ENCODE data around the gene FAM72C. TPM values are rescaled to one million over a fixed set of nuclear protein-coding genes. Genes with fewer than 3 reads are reported as not detected.
"Not testable (repeated sequence)": the region's sequence is repeated elsewhere in the genome, so short reads cannot be mapped to it uniquely, and the experiment has no call there.

The FAM72C gene
- total and polyA plus RNA-seq, 2 of the 4 experiments (the other 2 are of a cell fraction) = 0.72 to 1.8 TPM

DNA sequence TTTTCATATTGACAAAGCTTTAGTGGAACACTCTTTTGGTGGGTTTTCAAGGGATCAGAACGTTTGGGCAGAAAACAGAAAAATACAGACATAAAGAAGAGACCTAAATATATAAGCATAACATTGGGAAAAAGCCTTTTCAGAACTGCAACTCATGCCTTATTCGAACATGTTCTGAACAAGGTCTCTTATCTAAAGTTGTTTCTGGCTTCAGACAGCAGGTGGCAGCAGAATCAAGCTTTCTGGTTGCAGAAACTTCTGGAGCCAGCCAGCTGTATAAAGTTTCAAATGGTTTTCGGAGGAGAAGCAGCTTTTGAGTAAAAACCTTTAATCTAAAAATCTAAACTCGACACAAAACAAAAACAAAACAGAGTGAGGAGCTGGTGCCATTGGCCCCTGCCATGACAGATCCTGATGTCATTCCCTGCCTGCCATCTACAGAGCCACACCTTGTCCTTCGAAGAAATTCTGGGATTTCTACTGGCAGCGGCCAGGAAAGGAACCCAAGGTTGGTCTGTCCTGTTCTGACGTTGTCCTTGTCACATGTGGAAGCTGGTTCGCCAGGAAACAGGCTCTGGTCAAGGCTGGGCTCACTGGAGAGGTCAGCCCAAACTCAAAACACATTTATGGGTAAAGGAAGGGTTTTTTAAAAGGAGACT lies 35.2 kb downstream of the FAM72C start:
- H3K56ac ChIP-seq (ENCODE audit: extremely low read depth, insufficient read depth, low read length); H4K91ac ChIP-seq (ENCODE audit: insufficient read depth, low read depth, low read length); H3K9me1 ChIP-seq (ENCODE audit: insufficient read depth, low read length); H3K4ac ChIP-seq (ENCODE audit: low read depth, low read length); dilution Hi-C loops (cut with HindIII; ENCODE audit: low sequenced_read_pairs, unreplicated experiment); H2AFZ ChIP-seq (replicated peaks; ENCODE audit: low read length, poor library complexity); H2BK15ac ChIP-seq (ENCODE audit: low read depth, low read length); H2BK20ac ChIP-seq (ENCODE audit: low read depth, low read length); H3K9ac ChIP-seq (ENCODE audit: low read depth, low read length); BruUV-seq (replicated peaks); H3K4me1 ChIP-seq (ENCODE audit: control insufficient read depth, insufficient read depth, low read length); H3K18ac ChIP-seq (ENCODE audit: low read depth, low read length); H3K14ac ChIP-seq (replicated peaks; ENCODE audit: low read depth, low read length); H3K27ac ChIP-seq (ENCODE audit: insufficient read depth, low read length); H3K4me2 ChIP-seq (ENCODE audit: low read depth, low read length); H2AK5ac ChIP-seq (ENCODE audit: low read depth, low read length); H4K8ac ChIP-seq (ENCODE audit: low read depth in 2 of 2, low read length in 2 of 2); intact Hi-C loops (cut with micrococcal nuclease); H3K4me3 ChIP-seq (ENCODE audit: insufficient read depth, low read depth, low read length); H2BK120ac ChIP-seq (ENCODE audit: low read depth, low read length); H3K27me3 ChIP-seq (ENCODE audit: control insufficient read depth, insufficient read depth, low read length); H4K20me1 ChIP-seq (ENCODE audit: insufficient read depth, low read length); CTCF ChIA-PET; H3K23ac ChIP-seq (ENCODE audit: low read depth, low read length); H4K5ac ChIP-seq (ENCODE audit: low read depth, low read length); H3K79me1 ChIP-seq (ENCODE audit: low read depth in 1 of 2, low read length in 2 of 2); in situ Hi-C loops (cut with MboI; ENCODE audit: low sequenced_read_pairs); H2AK9ac ChIP-seq (replicated peaks; ENCODE audit: low read depth, low read length, poor library complexity); POLR2A ChIA-PET (ENCODE audit: unreplicated experiment); H2BK5ac ChIP-seq (ENCODE audit: low read depth, low read length, poor library complexity, severe bottlenecking); H3K9me3 ChIP-seq (ENCODE audit: control insufficient read depth, insufficient read depth, low read length); H3K36me3 ChIP-seq (ENCODE audit: control insufficient read depth, insufficient read depth, low read length): not testable (repeated sequence)
- DNase-seq = peak; percentile 45
- peak; percentile 32; the same call in 1 of the 2 replicates for TF ChIP-seq RAD21 (IDR thresholded peaks at IDR 0.05; ENCODE audit: low read length)
- TF ChIP-seq SMC3 (IDR thresholded peaks at IDR 0.05; ENCODE audit: low read depth, low read length) = peak; percentile 33; the same call in 1 of the 2 replicates
- TF ChIP-seq, protein P1, sequence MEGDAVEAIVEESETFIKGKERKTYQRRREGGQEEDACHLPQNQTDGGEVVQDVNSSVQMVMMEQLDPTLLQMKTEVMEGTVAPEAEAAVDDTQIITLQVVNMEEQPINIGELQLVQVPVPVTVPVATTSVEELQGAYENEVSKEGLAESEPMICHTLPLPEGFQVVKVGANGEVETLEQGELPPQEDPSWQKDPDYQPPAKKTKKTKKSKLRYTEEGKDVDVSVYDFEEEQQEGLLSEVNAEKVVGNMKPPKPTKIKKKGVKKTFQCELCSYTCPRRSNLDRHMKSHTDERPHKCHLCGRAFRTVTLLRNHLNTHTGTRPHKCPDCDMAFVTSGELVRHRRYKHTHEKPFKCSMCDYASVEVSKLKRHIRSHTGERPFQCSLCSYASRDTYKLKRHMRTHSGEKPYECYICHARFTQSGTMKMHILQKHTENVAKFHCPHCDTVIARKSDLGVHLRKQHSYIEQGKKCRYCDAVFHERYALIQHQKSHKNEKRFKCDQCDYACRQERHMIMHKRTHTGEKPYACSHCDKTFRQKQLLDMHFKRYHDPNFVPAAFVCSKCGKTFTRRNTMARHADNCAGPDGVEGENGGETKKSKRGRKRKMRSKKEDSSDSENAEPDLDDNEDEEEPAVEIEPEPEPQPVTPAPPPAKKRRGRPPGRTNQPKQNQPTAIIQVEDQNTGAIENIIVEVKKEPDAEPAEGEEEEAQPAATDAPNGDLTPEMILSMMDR (conservative IDR thresholded peaks at IDR 0.05; ENCODE audit: low read depth, low read length) = 0 out of 2 replicates have a peak, but pooled peaks have one; percentile 26
- ATAC-seq (ENCODE audit: low read depth) = peak; percentile 94
- no CpG with 5 or more reads among the region's 8 CpGs for WGBS, 2 experiments (ENCODE audit: extremely low coverage in 2 of 2, insufficient read length in 1 of 2)

DNA sequence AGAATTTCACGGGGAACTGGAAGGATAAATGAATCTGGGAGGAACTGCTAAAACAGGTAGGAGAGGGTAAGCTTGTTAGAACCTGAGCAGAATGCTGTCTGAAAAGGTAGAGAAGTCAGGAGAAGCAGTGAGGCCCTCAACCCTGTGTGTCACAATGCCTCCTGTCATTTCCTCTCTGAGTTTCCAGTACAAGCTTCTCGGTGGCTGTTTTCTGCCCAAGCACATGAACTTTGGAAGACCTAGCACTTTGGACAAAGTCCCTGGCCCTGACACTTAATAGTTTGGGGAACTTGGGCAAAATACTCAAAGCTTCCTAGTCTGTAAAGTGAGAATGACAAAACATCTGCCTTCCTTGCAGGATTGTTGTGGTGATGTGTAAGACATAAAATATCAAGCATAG lies 52.7 kb downstream of the FAM72C start:
- H2BK15ac ChIP-seq (ENCODE audit: low read depth, low read length); H2AFZ ChIP-seq (replicated peaks; ENCODE audit: low read length, poor library complexity); dilution Hi-C loops (cut with HindIII; ENCODE audit: low sequenced_read_pairs, unreplicated experiment); H3K56ac ChIP-seq (ENCODE audit: extremely low read depth, insufficient read depth, low read length); in situ Hi-C loops (cut with MboI; ENCODE audit: low sequenced_read_pairs); H3K4ac ChIP-seq (ENCODE audit: low read depth, low read length); CTCF ChIA-PET; intact Hi-C loops (cut with micrococcal nuclease); H3K36me3 ChIP-seq (ENCODE audit: control insufficient read depth, insufficient read depth, low read length); POLR2A ChIA-PET (ENCODE audit: unreplicated experiment); H3K4me1 ChIP-seq (ENCODE audit: control insufficient read depth, insufficient read depth, low read length); H3K9ac ChIP-seq (ENCODE audit: low read depth, low read length); H4K8ac ChIP-seq (ENCODE audit: low read depth in 2 of 2, low read length in 2 of 2); H3K9me1 ChIP-seq (ENCODE audit: insufficient read depth, low read length); H3K4me3 ChIP-seq (ENCODE audit: insufficient read depth, low read depth, low read length); H3K14ac ChIP-seq (replicated peaks; ENCODE audit: low read depth, low read length); H3K27ac ChIP-seq (ENCODE audit: insufficient read depth, low read length); H4K91ac ChIP-seq (ENCODE audit: insufficient read depth, low read depth, low read length); H3K27me3 ChIP-seq (ENCODE audit: control insufficient read depth, insufficient read depth, low read length); H4K5ac ChIP-seq (ENCODE audit: low read depth, low read length); H2BK120ac ChIP-seq (ENCODE audit: low read depth, low read length); H2BK5ac ChIP-seq (ENCODE audit: low read depth, low read length, poor library complexity, severe bottlenecking); H2AK9ac ChIP-seq (replicated peaks; ENCODE audit: low read depth, low read length, poor library complexity); H3K23ac ChIP-seq (ENCODE audit: low read depth, low read length); DNase-seq; H4K20me1 ChIP-seq (ENCODE audit: insufficient read depth, low read length); H2AK5ac ChIP-seq (ENCODE audit: low read depth, low read length); H3K4me2 ChIP-seq (ENCODE audit: low read depth, low read length); BruUV-seq (replicated peaks); H2BK20ac ChIP-seq (ENCODE audit: low read depth, low read length); H3K79me1 ChIP-seq (ENCODE audit: low read depth in 1 of 2, low read length in 2 of 2); H3K9me3 ChIP-seq (ENCODE audit: control insufficient read depth, insufficient read depth, low read length); H3K18ac ChIP-seq (ENCODE audit: low read depth, low read length): not testable (repeated sequence)
- WGBS, 2 experiments (ENCODE audit: extremely low coverage in 2 of 2, insufficient read length in 1 of 2) = no CpG with 5 or more reads among the region's 2 CpGs
- ATAC-seq (ENCODE audit: low read depth) = peak; percentile 54
